ENCODE measurements around the gene CYFIP1. TPM values are rescaled to one million over a fixed set of nuclear protein-coding genes. Genes with fewer than 3 reads are reported as not detected.

CYFIP1 gene
- total RNA-seq, 6 experiments from 2014 or later: 122 to 142 (median 131) TPM

- Mint-ChIP-seq H3K4me1 (ENCODE audit: low read depth) (no peaks in the 10 kb centered on the region), H3K36me3 (ENCODE audit: low read depth) (no peaks in the 10 kb centered on the region; the same call in 1 of the 2 replicates), H3K27ac (no peak overlapping the region), H3K27me3 (ENCODE audit: insufficient read depth) (no peaks in the 10 kb centered on the region; the same call in none of the 2 replicates), H3K4me3 (no peak overlapping the region), H3K9me3 (no peaks in the 10 kb centered on the region)
- no peak for DNase-seq
- no peak for TF ChIP-seq CTCF (IDR thresholded peaks at IDR 0.05)
These were observed 23.6 kb upstream of the CYFIP1 start for GRCh38 chr15:23003736-23004135.

GRCh38 chr15:23002920-23003319 lies 22.8 kb upstream of the CYFIP1 start:
- Mint-ChIP-seq H3K27ac (no peak overlapping the region), H3K36me3 (ENCODE audit: low read depth) (no peaks in the 10 kb centered on the region; the same call in 1 of the 2 replicates), H3K4me1 (ENCODE audit: low read depth) (no peaks in the 10 kb centered on the region), H3K9me3 (no peaks in the 10 kb centered on the region), H3K4me3 (no peak overlapping the region), H3K27me3 (ENCODE audit: insufficient read depth) (no peaks in the 10 kb centered on the region; the same call in 1 of the 2 replicates)
- no peak for DNase-seq
- TF ChIP-seq CTCF (IDR thresholded peaks at IDR 0.05): no peak

- Mint-ChIP-seq H3K27me3 (ENCODE audit: insufficient read depth) (no peaks in the 10 kb centered on the region), H3K9me3 (no peaks in the 10 kb centered on the region), H3K36me3 (ENCODE audit: low read depth) (no peaks in the 10 kb centered on the region), H3K27ac (no peak overlapping the region), H3K4me3 (no peak overlapping the region), H3K4me1 (ENCODE audit: low read depth) (peaks cover 10% of the 10 kb centered on the region)
- DNase-seq: no peak
- no peak for TF ChIP-seq CTCF (IDR thresholded peaks at IDR 0.05)
These were observed 15.6 kb upstream of the CYFIP1 start for GRCh38 chr15:22995795-22996194.

- peaks cover 20% of the 10 kb centered on the region for H3K4me1 Mint-ChIP-seq (ENCODE audit: low read depth)
- H3K27ac Mint-ChIP-seq: no peak overlapping the region; the same call in 1 of the 2 replicates
- no peak for TF ChIP-seq CTCF (IDR thresholded peaks at IDR 0.05)
- no peaks in the 10 kb centered on the region for H3K36me3 Mint-ChIP-seq (ENCODE audit: low read depth)
- no peaks in the 10 kb centered on the region; the same call in 1 of the 2 replicates for H3K9me3 Mint-ChIP-seq
- H3K4me3 Mint-ChIP-seq: no peak overlapping the region
- DNase-seq: no peak
- H3K27me3 Mint-ChIP-seq (ENCODE audit: insufficient read depth): no peaks in the 10 kb centered on the region
These were observed 11.8 kb upstream of the CYFIP1 start for GRCh38 chr15:22992024-22992326.

GRCh38 chr15:22989576-22990477 lies 9.7 kb upstream of the CYFIP1 start:
- peaks cover 20% of the 10 kb centered on the region for H3K4me1 Mint-ChIP-seq (ENCODE audit: low read depth)
- no peaks in the 10 kb centered on the region; the same call in 1 of the 2 replicates for H3K9me3 Mint-ChIP-seq
- H3K4me3 Mint-ChIP-seq: no peak overlapping the region
- TF ChIP-seq CTCF (IDR thresholded peaks at IDR 0.05): no peak
- H3K27me3 Mint-ChIP-seq (ENCODE audit: insufficient read depth): no peaks in the 10 kb centered on the region
- no peaks in the 10 kb centered on the region for H3K36me3 Mint-ChIP-seq (ENCODE audit: low read depth)
- no peak for DNase-seq
- no peak overlapping the region for H3K27ac Mint-ChIP-seq
